GM20000 (cell line): Measurements from ENCODE around the gene INHBB.
"Not testable (repeated sequence)": the region's sequence is repeated elsewhere in the genome, so short reads cannot be mapped to it uniquely, and the experiment has no call there.

Experiments
- DNase-seq: peaks from one replicate; pipeline ENCODE4 v3.0.0; 2012; ENCODE audit warnings: low spot score
- CTCF ChIP-seq: IDR thresholded peaks from 2 replicates; pipeline ENCODE4 v1.5.1; 2012; ENCODE audit warnings: mild to moderate bottlenecking, control low read depth; ENCODE audit errors: extremely low read depth, missing control alignments

INHBB gene

GRCh38 chr2:120390381-120391055 lies 44.6 kb downstream of the INHBB start:
- no peak for DNase-seq
- TF ChIP-seq CTCF = no peak

DNA sequence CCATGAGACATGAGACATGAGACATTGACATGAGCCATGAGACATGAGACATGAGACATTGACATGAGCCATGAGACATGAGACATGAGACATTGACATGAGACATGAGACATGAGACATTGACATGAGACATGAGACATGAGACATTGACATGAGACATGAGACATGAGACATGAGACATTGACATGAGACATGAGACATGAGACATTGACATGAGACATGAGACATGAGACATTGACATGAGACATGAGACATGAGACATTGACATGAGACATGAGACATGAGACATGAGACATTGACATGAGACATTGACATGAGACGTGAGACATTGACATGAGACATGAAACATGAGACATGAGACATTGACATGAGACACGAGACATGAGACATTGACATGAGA lies 45.4 kb downstream of the INHBB start:
- not testable (repeated sequence) for DNase-seq

DNA sequence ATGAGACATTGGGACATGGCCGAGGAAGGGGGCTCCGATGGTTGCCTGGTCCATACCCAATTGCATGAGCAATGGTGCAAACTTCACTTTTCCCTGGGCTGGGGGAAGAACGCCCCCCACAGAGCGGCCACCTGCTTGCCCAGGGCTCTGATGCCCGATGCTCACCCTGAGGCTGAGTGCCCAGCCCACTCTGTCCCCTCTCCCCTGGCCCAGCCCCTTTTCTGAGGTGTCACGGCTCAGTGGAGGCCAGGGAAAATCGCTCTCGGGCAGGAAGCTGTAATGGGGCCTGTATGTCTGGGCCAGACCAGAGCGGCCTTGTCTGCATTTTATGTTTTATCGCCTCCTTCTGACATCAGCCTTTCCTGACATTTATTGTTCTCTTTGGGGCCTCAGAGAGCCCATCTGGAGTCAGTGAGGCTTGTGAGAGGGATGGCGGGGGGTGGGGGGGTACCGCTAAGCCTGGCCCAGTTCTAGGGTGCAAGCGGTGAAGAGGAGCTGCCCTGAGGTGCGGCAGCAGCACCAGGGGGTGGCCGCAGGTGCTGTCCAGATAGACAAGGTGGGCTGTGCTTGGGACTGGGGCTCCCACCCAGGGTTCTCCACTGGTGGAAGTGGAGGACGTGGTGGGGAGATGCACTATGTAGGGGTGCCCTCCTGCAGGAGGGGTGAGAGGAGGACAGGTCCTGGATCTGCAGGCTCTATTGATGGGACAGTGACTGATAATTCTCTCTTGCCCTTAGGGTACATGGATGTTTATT lies 46.2 kb downstream of the INHBB start:
- DNase-seq = no peak
- no peak for TF ChIP-seq CTCF

DNA sequence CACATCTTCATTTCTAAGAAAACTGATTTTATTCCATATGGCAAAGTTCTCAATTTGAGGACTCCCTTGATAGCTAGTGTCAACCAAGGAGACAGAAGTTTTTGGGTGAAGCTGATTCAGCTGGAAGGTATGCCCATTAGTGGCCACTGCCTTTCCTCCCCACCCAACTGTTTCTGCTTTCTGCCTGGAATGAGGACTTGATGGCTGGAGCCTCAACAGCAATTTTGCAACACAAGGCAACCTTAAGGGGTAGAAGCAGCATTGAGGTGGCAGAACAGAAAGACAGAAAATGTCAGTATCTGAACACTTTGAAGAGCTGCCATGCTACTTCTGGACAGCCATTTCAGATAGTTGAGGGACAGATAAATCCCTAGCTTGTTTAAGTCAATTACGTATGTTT lies 47.0 kb downstream of the INHBB start:
- no peak for DNase-seq
- TF ChIP-seq CTCF = no peak

GRCh38 chr2:120393456-120393855 lies 47.5 kb downstream of the INHBB start:
- no peak for TF ChIP-seq CTCF
- no peak for DNase-seq

DNA sequence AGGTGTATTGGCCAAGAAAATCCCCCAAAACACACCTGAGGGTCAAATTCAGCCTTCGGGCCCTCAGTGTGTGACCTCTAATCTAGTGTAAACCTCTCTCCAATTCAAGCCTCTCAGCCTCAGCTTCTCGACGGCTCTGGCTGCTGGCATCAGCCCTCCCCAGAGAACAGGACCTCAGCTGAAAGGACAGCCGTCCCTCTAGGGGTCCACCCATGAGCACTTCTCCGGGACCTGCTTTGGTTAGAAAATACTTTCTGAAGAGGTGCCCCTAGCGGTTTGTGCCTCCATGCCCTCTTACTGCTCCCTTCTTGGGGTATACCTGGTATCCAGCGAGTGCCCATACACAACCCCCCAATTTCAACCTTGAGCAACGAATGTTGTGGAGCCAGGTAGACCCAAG lies 48.8 kb downstream of the INHBB start:
- DNase-seq = no peak
- TF ChIP-seq CTCF = no peak

GRCh38 chr2:120395221-120396012 lies 49.5 kb downstream of the INHBB start:
- no peak for DNase-seq
- no peak for TF ChIP-seq CTCF
